Measurements from ENCODE around the gene RAX2. TPM values are rescaled to one million over a fixed set of nuclear protein-coding genes. Genes with fewer than 3 reads are reported as not detected.

Gene RAX2
- total and polyA plus RNA-seq, 2 donors (not counting 1 experiment from before 2014, with no cell fraction given), result not detected

- DNase-seq (ENCODE audit: low read depth in 2 of 2), result no peak
- H3K36me3 ChIP-seq (ENCODE audit: control insufficient read depth, insufficient read depth, low read length), result peaks cover 3% of the 10 kb centered on the region
- H3K4me1 ChIP-seq (ENCODE audit: control insufficient read depth, extremely low read depth, insufficient read depth, low read length), result peaks cover 2% of the 10 kb centered on the region
- H2AFZ ChIP-seq (ENCODE audit: low read length), result no peak overlapping the region
- TF ChIP-seq CTCF (conservative IDR thresholded peaks at IDR 0.05 in 1 of 2, IDR thresholded peaks at IDR 0.05 in 1 of 2; ENCODE audit: low read depth in 1 of 2, low read length in 2 of 2) (no peak), EZH2 (IDR thresholded peaks at IDR 0.05; ENCODE audit: low read length, missing control alignments) (no peak)
- H3K27ac ChIP-seq (ENCODE audit: insufficient read depth, low read length), result no peak overlapping the region
- H3K79me2 ChIP-seq (ENCODE audit: control insufficient read depth, insufficient read depth, low read length), result peaks cover 9% of the 10 kb centered on the region
- no peak overlapping the region for H3K9ac ChIP-seq (ENCODE audit: insufficient read depth, low read length)
- no peaks in the 10 kb centered on the region for H3K9me3 ChIP-seq (ENCODE audit: control insufficient read depth, insufficient read depth, low read depth, low read length)
- no peaks in the 10 kb centered on the region for H4K20me1 ChIP-seq (ENCODE audit: control insufficient read depth, extremely low read depth, insufficient read depth, low read length)
- no peak overlapping the region for H3K4me3 ChIP-seq (replicated peaks in 1 of 4; ENCODE audit: control extremely low read depth in 1 of 4, insufficient read depth in 1 of 4, low read depth in 3 of 4, low read length in 4 of 4)
- no peak overlapping the region for H3K4me2 ChIP-seq (ENCODE audit: extremely low read depth, insufficient read depth, low read length)
- no peaks in the 10 kb centered on the region for H3K27me3 ChIP-seq (ENCODE audit: control insufficient read depth, insufficient read depth, low read length)
These were observed 6.9 kb downstream of the RAX2 start for GRCh38 chr19:3765121-3765520.

GRCh38 chr19:3762501-3763459, 9.2 kb downstream of the RAX2 start, which contains the start of gene MRPL54:
Gene MRPL54 (plus strand): TSS chr19:3762682. CDS start chr19:3762701, 19 bp downstream.
- Histone ChIP-seq H3K4me3 (replicated peaks in 1 of 4; ENCODE audit: control extremely low read depth in 1 of 4, insufficient read depth in 1 of 4, low read depth in 3 of 4, low read length in 4 of 4) (peak within 1 kb of the TSS; percentile 88 to 99 (median 96)), H3K4me2 (ENCODE audit: extremely low read depth, insufficient read depth, low read length) (peak within 1 kb of the TSS; percentile 89), H3K4me1 (ENCODE audit: control insufficient read depth, extremely low read depth, insufficient read depth, low read length) (peaks cover 2% of the 10 kb centered on the region), H3K27me3 (ENCODE audit: control insufficient read depth, insufficient read depth, low read length) (no peaks in the 10 kb centered on the region), H3K27ac (ENCODE audit: insufficient read depth, low read length) (peak within 1 kb of the TSS; percentile 97), H3K36me3 (ENCODE audit: control insufficient read depth, insufficient read depth, low read length) (peaks cover 3% of the 10 kb centered on the region), H3K9ac (ENCODE audit: insufficient read depth, low read length) (peak within 1 kb of the TSS; percentile 88), H4K20me1 (ENCODE audit: control insufficient read depth, extremely low read depth, insufficient read depth, low read length) (no peaks in the 10 kb centered on the region), H3K79me2 (ENCODE audit: control insufficient read depth, insufficient read depth, low read length) (peaks cover 9% of the 10 kb centered on the region), H2AFZ (ENCODE audit: low read length) (peak within 1 kb of the TSS; percentile 65), H3K9me3 (ENCODE audit: control insufficient read depth, insufficient read depth, low read depth, low read length) (no peaks in the 10 kb centered on the region)
- peak; percentile 99 for DNase-seq (ENCODE audit: low read depth in 2 of 2)
- TF ChIP-seq CTCF (conservative IDR thresholded peaks at IDR 0.05 in 1 of 2, IDR thresholded peaks at IDR 0.05 in 1 of 2; ENCODE audit: low read depth in 1 of 2, low read length in 2 of 2) (no peak), EZH2 (IDR thresholded peaks at IDR 0.05; ENCODE audit: low read length, missing control alignments) (no peak)

- H2AFZ ChIP-seq (ENCODE audit: low read length), result no peak overlapping the region
- no peaks in the 10 kb centered on the region for H3K27me3 ChIP-seq (ENCODE audit: control insufficient read depth, insufficient read depth, low read length)
- TF ChIP-seq CTCF (conservative IDR thresholded peaks at IDR 0.05 in 1 of 2, IDR thresholded peaks at IDR 0.05 in 1 of 2; ENCODE audit: low read depth in 1 of 2, low read length in 2 of 2) (no peak), EZH2 (IDR thresholded peaks at IDR 0.05; ENCODE audit: low read length, missing control alignments) (no peak)
These were observed 9.9 kb downstream of the RAX2 start for GRCh38 chr19:3762130-3762473.

More at GRCh38 chr19:3762130-3762473, 9.9 kb downstream of the RAX2 start:
- no peaks in the 10 kb centered on the region for H3K9me3 ChIP-seq (ENCODE audit: control insufficient read depth, insufficient read depth, low read depth, low read length)
- peak overlapping the region; percentile 76 to 99 (median 87) for H3K4me3 ChIP-seq (replicated peaks in 1 of 4; ENCODE audit: control extremely low read depth in 1 of 4, insufficient read depth in 1 of 4, low read depth in 3 of 4, low read length in 4 of 4)
- H3K79me2 ChIP-seq (ENCODE audit: control insufficient read depth, insufficient read depth, low read length), result peaks cover 9% of the 10 kb centered on the region
- peaks cover 2% of the 10 kb centered on the region for H3K4me1 ChIP-seq (ENCODE audit: control insufficient read depth, extremely low read depth, insufficient read depth, low read length)
- peak overlapping the region; percentile 97 for H3K27ac ChIP-seq (ENCODE audit: insufficient read depth, low read length)
- peaks cover 5% of the 10 kb centered on the region for H3K36me3 ChIP-seq (ENCODE audit: control insufficient read depth, insufficient read depth, low read length)
- H3K4me2 ChIP-seq (ENCODE audit: extremely low read depth, insufficient read depth, low read length), result peak overlapping the region; percentile 68
- DNase-seq (ENCODE audit: low read depth in 2 of 2), result no peak
- H4K20me1 ChIP-seq (ENCODE audit: control insufficient read depth, extremely low read depth, insufficient read depth, low read length), result no peaks in the 10 kb centered on the region
- H3K9ac ChIP-seq (ENCODE audit: insufficient read depth, low read length), result no peak overlapping the region

All from fibroblast of lung (primary cell).